Smooth muscle cell (in vitro differentiated cells): ENCODE measurements around the gene CNFN. TPM values are rescaled to one million over a fixed set of nuclear protein-coding genes. Genes with fewer than 3 reads are reported as not detected.
A peak's percentile ranks its signal among the peaks of the same experiment; 100 is the strongest.

ENCODE experiments used
- DNase-seq: peaks from one replicate; lab custom pipeline; 2025; ENCODE audit not compliant: unreplicated experiment; lab: John Stamatoyannopoulos, UW
- H2AFZ ChIP-seq: fragments of 200-600 bp; sonication (generic); 2 replicates; pipeline ENCODE4 v1.6.0; 2016; ENCODE audit warnings: antibody characterized with exemption, low read depth, mild to moderate bottlenecking
- H3F3A ChIP-seq: fragments of 200-600 bp; sonication (generic); 2 replicates; pipeline ENCODE4 v1.6.0; 2017; ENCODE audit warnings: antibody characterized with exemption, low read depth
- H3K27ac ChIP-seq: fragments of 200-600 bp; sonication (generic); 2 replicates; pipeline ENCODE4 v1.5.1; 2016; ENCODE audit warnings: low read depth, mild to moderate bottlenecking
- H3K27me3 ChIP-seq: fragments of 200-600 bp; sonication (generic); 2 replicates; pipeline ENCODE4 v1.6.1; 2016; ENCODE audit warnings: low read depth, mild to moderate bottlenecking
- H3K36me3 ChIP-seq: fragments of 200-600 bp; sonication (generic); 2 replicates; pipeline ENCODE4 v1.5.1; 2016; ENCODE audit warnings: low read depth
- H3K4me1 ChIP-seq: fragments of 200-600 bp; sonication (generic); 2 replicates; pipeline ENCODE4 v1.5.1; 2016; ENCODE audit warnings: low read depth
- H3K4me2 ChIP-seq: fragments of 200-600 bp; sonication (generic); 2 replicates; pipeline ENCODE4 v1.6.0; 2016; ENCODE audit warnings: mild to moderate bottlenecking
- H3K4me3 ChIP-seq: fragments of 200-600 bp; sonication (generic); 2 replicates; pipeline ENCODE4 v1.5.1; 2016; ENCODE audit warnings: mild to moderate bottlenecking
- H3K79me2 ChIP-seq: fragments of 200-600 bp; sonication (generic); 2 replicates; pipeline ENCODE4 v1.6.0; 2016; ENCODE audit warnings: low read depth, mild to moderate bottlenecking
- H3K9ac ChIP-seq: fragments of 200-600 bp; sonication (generic); 2 replicates; pipeline ENCODE4 v1.6.0; 2016; ENCODE audit warnings: low read depth
- H3K9me3 ChIP-seq: fragments of 200-600 bp; sonication (generic); replicated peaks from 2 replicates; pipeline ENCODE4 v1.5.1; 2016; ENCODE audit warnings: low read depth
- H4K20me1 ChIP-seq: fragments of 200-600 bp; sonication (generic); 2 replicates; pipeline ENCODE4 v1.6.0; 2016; ENCODE audit warnings: low read depth
- WGBS: methylation state at CpG from one replicate; pipeline ENCODE4 v1.1.7; 2016; ENCODE audit warnings: low lambda C conversion rate; 5-methylcytosine and 5-hydroxymethylcytosine counted together
- polyA plus RNA-seq: library from polyadenylated mRNA; unstranded; fragments of >200 nt; fragmentation: Nextera tagmentation; extraction: Ambion mirVana; gene quantifications from 2 replicates; pipeline ENCODE4 v1.2.1, GENCODE V29; 2016
- total RNA-seq: library from RNA; depleted of rRNA; stranded (reverse); fragments of >200 nt; gene quantifications from 2 replicates; pipeline ENCODE4 v1.2.3, GENCODE V29; 2014
- TF ChIP-seq, protein P1 (sequence below): fragments of 200-600 bp; sonication (generic); IDR thresholded peaks from 2 replicates; pipeline ENCODE4 v1.5.1; 2017; ENCODE audit warnings: borderline replicate concordance, mild to moderate bottlenecking, antibody characterized with exemption; ENCODE audit not compliant: insufficient read depth, poor library complexity, severe bottlenecking

The CNFN gene
- total and polyA plus RNA-seq, 2 experiments from 2014 or later = 24.1 to 44.9 TPM

DNA sequence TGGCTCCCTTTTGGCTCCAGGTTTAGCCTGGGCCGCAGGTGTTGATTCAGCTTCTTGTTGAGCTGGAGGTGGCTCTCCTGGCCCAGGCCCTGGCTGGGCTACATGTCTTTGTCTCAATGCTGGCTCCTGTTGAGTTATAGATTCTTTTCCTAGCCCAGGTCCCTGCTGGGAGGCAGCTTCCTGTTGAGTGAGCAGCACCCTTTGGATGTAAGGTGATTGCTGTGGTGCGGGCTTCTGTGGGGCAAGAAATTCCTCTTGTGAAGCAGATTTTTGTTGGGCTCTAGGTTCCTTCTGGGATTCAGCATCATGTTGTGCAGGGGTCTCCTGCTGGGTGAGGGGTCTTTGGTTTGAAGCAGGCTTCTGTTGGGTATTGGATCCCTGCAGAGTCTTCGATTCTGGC lies 36.5 kb upstream of the CNFN start:
- Histone ChIP-seq H2AFZ (no peak overlapping the region), H3K4me1 (peaks cover 17% of the 10 kb centered on the region), H3K79me2 (no peaks in the 10 kb centered on the region), H3K4me3 (no peak overlapping the region), H3K27me3 (no peaks in the 10 kb centered on the region), H3K36me3 (no peaks in the 10 kb centered on the region), H4K20me1 (no peaks in the 10 kb centered on the region), H3K4me2 (no peak overlapping the region), H3K9ac (no peak overlapping the region), H3K27ac (no peak overlapping the region), H3F3A (no peaks in the 10 kb centered on the region), H3K9me3 (no peaks in the 10 kb centered on the region)
- 96% methylated on average over 3 of the region's 3 CpGs for WGBS
- no peak for DNase-seq
- TF ChIP-seq, protein P1, sequence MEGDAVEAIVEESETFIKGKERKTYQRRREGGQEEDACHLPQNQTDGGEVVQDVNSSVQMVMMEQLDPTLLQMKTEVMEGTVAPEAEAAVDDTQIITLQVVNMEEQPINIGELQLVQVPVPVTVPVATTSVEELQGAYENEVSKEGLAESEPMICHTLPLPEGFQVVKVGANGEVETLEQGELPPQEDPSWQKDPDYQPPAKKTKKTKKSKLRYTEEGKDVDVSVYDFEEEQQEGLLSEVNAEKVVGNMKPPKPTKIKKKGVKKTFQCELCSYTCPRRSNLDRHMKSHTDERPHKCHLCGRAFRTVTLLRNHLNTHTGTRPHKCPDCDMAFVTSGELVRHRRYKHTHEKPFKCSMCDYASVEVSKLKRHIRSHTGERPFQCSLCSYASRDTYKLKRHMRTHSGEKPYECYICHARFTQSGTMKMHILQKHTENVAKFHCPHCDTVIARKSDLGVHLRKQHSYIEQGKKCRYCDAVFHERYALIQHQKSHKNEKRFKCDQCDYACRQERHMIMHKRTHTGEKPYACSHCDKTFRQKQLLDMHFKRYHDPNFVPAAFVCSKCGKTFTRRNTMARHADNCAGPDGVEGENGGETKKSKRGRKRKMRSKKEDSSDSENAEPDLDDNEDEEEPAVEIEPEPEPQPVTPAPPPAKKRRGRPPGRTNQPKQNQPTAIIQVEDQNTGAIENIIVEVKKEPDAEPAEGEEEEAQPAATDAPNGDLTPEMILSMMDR = no peak

DNA sequence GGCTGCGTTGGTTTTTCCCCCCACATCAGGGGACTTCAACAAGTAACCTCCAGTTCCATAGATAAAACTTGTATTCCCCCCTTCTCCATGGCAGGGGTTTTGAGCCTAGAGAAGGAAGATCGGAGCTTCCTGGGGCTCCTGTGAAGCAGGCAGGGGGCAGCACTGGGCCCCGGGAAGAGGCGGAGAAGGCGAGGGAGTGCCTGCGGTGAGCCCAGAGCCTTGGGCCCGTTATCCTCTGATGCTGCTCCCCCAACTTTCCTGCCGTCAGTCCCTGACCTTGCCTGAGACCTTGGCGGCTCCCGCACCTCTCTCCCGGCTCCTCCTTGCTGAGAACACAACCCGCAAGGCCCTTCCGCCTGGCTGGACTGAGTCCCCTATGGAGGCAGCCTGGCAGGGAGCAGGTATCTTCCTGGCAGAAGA lies 34.6 kb upstream of the CNFN start:
- Histone ChIP-seq H3K27ac (no peak overlapping the region), H2AFZ (no peak overlapping the region), H3K27me3 (no peaks in the 10 kb centered on the region), H3K4me3 (no peak overlapping the region), H3K9me3 (no peaks in the 10 kb centered on the region), H3K4me1 (peaks cover 17% of the 10 kb centered on the region), H3K4me2 (no peak overlapping the region), H3K36me3 (no peaks in the 10 kb centered on the region), H3F3A (no peaks in the 10 kb centered on the region), H3K9ac (no peak overlapping the region), H4K20me1 (no peaks in the 10 kb centered on the region), H3K79me2 (no peaks in the 10 kb centered on the region)
- DNase-seq = no peak
- TF ChIP-seq, protein P1 = peak; percentile 10
- WGBS = 63% methylated on average over 13 of the region's 13 CpGs

DNA sequence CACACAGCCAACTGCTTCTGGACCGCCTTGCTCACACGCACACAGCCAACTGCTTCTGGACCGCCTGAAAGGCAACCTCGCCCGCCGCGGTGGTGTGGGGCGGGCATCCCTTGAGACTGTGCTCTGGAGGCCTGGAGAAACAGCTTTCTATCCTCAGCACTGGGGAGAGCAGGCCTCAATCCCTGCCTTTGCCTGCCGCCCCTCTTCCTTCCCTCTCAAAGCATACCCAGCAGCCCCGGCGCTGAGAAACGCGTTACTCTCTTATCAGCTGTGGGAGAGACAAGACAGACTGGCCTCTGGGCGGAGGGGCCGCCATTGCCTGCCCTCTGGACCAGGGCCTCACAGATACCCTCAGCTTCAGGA lies 34.2 kb upstream of the CNFN start:
- Histone ChIP-seq H3K36me3 (no peaks in the 10 kb centered on the region), H3K4me2 (no peak overlapping the region), H3K4me3 (no peak overlapping the region), H3F3A (no peaks in the 10 kb centered on the region), H3K27ac (no peak overlapping the region), H3K27me3 (no peaks in the 10 kb centered on the region), H2AFZ (no peak overlapping the region), H3K79me2 (no peaks in the 10 kb centered on the region), H3K9ac (no peak overlapping the region), H3K4me1 (peaks cover 17% of the 10 kb centered on the region), H4K20me1 (no peaks in the 10 kb centered on the region), H3K9me3 (no peaks in the 10 kb centered on the region)
- DNase-seq = no peak
- TF ChIP-seq, protein P1 = no peak
- WGBS = 64% methylated on average over 15 of the region's 15 CpGs
